Fibroblast of lung (primary cell): ENCODE measurements around the gene FAM221B. TPM values are rescaled to one million over a fixed set of nuclear protein-coding genes. Genes with fewer than 3 reads are reported as not detected.

Experiments
- DNase-seq, 2 donors: peaks; one replicate each; pipeline versions ENCODE4 v3.0.0 to v3.0.0-alpha.2; 2010; ENCODE audit warnings: low read depth in 2 of 2
- H2AFZ ChIP-seq: 2 replicates; pipeline ENCODE4 v1.5.1; 2012; ENCODE audit warnings: low read length, control low read depth, inconsistent platforms
- H3K27ac ChIP-seq: 2 replicates; pipeline ENCODE4 v1.5.1; 2011; ENCODE audit warnings: low read length, control low read depth; ENCODE audit not compliant: insufficient read depth
- H3K27me3 ChIP-seq: 2 replicates; pipeline ENCODE4 v1.5.1; 2011; ENCODE audit warnings: mild to moderate bottlenecking, low read length; ENCODE audit not compliant: control insufficient read depth, insufficient read depth
- H3K36me3 ChIP-seq: 2 replicates; pipeline ENCODE4 v1.5.1; 2011; ENCODE audit warnings: low read length; ENCODE audit not compliant: control insufficient read depth, insufficient read depth
- H3K4me1 ChIP-seq: 2 replicates; pipeline ENCODE4 v1.5.1; 2011; ENCODE audit warnings: low read length; ENCODE audit not compliant: control insufficient read depth, insufficient read depth; ENCODE audit errors: extremely low read depth
- H3K4me2 ChIP-seq: 2 replicates; pipeline ENCODE4 v1.5.1; 2011; ENCODE audit warnings: low read length, control low read depth; ENCODE audit not compliant: insufficient read depth; ENCODE audit errors: extremely low read depth
- H3K4me3 ChIP-seq, 4 experiments: fragments of 200-600 bp in 1 of 4; sonication (generic) in 1 of 4; replicated peaks in 1 of 4; 2 replicates each; pipeline ENCODE4 v1.5.1; 2011 to 2016; ENCODE audit warnings: low read length in 4 of 4, low read depth in 3 of 4, mild to moderate bottlenecking in 3 of 4, control low read depth in 2 of 4, inconsistent platforms in 1 of 4, mixed read lengths in 1 of 4; ENCODE audit not compliant: insufficient read depth in 1 of 4; ENCODE audit errors: control extremely low read depth in 1 of 4
- H3K79me2 ChIP-seq: 2 replicates; pipeline ENCODE4 v1.5.1; 2012; ENCODE audit warnings: mild to moderate bottlenecking, low read length, inconsistent platforms; ENCODE audit not compliant: control insufficient read depth, insufficient read depth
- H3K9ac ChIP-seq: 2 replicates; pipeline ENCODE4 v1.5.1; 2011; ENCODE audit warnings: mild to moderate bottlenecking, low read length, control low read depth; ENCODE audit not compliant: insufficient read depth
- H3K9me3 ChIP-seq: 2 replicates; pipeline ENCODE4 v1.5.1; 2012; ENCODE audit warnings: low read depth, low read length; ENCODE audit not compliant: control insufficient read depth, insufficient read depth
- H4K20me1 ChIP-seq: 2 replicates; pipeline ENCODE4 v1.5.1; 2011; ENCODE audit warnings: low read length; ENCODE audit not compliant: control insufficient read depth, insufficient read depth; ENCODE audit errors: extremely low read depth
- EZH2 ChIP-seq: IDR thresholded peaks from 2 replicates; pipeline ENCODE4 v1.5.1; 2012; ENCODE audit warnings: low read length, control low read depth, mild to moderate bottlenecking; ENCODE audit errors: missing control alignments
- polyA plus RNA-seq, 2 donors: library from polyadenylated mRNA; depleted of rRNA in 1 of 2; stranded (reverse) in 1 of 2; unstranded in 1 of 2; fragments of >200 nt; gene quantifications; 2 replicates each; pipeline ENCODE4 v1.2.1, GENCODE V29; 2011 to 2012; ENCODE audit warnings: missing spikeins in 1 of 2
- total RNA-seq: library from RNA; depleted of rRNA; stranded (reverse); fragments of >200 nt; gene quantifications from 2 replicates; pipeline ENCODE4 v1.2.1, GENCODE V29; 2014
- TF ChIP-seq, protein P1 (sequence below), 2 donors: IDR thresholded peaks in 1 of 2; conservative IDR thresholded peaks in 1 of 2; 1 replicate in 1 of 2; 2 replicates in 1 of 2; pipeline ENCODE4 v1.5.1; 2011 to 2012; ENCODE audit warnings: low read length in 2 of 2, control low read depth in 1 of 2, inconsistent platforms in 1 of 2, low read depth in 1 of 2, mild to moderate bottlenecking in 1 of 2

Gene FAM221B
- total and polyA plus RNA-seq, 2 donors (not counting 1 experiment from before 2014, with no cell fraction given), result not detected

DNA sequence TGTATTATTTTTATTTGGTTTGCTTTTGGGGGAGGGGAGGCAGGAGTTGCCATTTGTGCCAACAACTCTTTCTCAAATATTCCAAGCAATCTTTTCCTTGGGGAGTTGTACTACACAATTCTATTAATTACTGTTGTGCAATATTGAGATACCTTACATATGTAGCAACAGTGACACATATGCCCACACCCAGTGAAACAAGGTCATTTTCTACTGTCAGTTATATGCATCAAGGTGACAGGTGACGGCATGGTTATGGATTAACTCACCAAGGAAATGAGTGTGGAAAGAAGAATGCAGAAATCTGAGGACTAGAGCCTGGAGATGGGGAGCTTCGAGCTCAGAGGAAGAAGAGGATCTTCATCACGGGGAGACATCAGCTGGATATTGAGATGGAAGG is 56.6 kb downstream of the FAM221B start:
- no peak overlapping the region for H3K4me2 ChIP-seq

DNA sequence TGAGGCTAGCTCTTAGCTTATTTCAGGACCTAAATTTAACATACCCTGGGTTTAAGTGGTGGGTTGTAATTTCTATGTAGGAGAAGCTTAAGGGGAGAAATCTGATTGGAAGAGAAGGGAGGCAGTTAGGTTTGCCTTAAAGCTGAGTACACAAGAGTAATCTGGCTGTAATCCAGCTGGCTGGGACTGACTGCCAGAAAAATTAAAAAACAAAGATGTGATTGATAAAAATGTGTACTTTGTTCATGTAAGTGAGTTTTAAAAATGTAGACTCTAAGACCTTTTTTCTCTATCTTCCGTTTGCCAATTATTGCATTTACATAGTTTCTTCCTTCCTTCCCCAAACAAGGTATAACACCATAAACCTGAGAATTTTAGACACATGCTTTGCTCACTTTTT is 57.0 kb downstream of the FAM221B start:
- no peak overlapping the region for H3K4me3 ChIP-seq
- H3K79me2 ChIP-seq, result no peaks in the 10 kb centered on the region
- no peaks in the 10 kb centered on the region for H3K9me3 ChIP-seq
- H3K36me3 ChIP-seq, result no peaks in the 10 kb centered on the region
- no peak for TF ChIP-seq EZH2
- TF ChIP-seq, protein P1, sequence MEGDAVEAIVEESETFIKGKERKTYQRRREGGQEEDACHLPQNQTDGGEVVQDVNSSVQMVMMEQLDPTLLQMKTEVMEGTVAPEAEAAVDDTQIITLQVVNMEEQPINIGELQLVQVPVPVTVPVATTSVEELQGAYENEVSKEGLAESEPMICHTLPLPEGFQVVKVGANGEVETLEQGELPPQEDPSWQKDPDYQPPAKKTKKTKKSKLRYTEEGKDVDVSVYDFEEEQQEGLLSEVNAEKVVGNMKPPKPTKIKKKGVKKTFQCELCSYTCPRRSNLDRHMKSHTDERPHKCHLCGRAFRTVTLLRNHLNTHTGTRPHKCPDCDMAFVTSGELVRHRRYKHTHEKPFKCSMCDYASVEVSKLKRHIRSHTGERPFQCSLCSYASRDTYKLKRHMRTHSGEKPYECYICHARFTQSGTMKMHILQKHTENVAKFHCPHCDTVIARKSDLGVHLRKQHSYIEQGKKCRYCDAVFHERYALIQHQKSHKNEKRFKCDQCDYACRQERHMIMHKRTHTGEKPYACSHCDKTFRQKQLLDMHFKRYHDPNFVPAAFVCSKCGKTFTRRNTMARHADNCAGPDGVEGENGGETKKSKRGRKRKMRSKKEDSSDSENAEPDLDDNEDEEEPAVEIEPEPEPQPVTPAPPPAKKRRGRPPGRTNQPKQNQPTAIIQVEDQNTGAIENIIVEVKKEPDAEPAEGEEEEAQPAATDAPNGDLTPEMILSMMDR (conservative IDR thresholded peaks at IDR 0.05 in 1 of 2, IDR thresholded peaks at IDR 0.05 in 1 of 2; ENCODE audit: low read depth in 1 of 2, low read length in 2 of 2), result no peak
- no peak overlapping the region for H2AFZ ChIP-seq
- H4K20me1 ChIP-seq, result no peaks in the 10 kb centered on the region
- no peak overlapping the region for H3K27ac ChIP-seq
- H3K4me2 ChIP-seq, result no peak overlapping the region
- H3K27me3 ChIP-seq, result peaks cover 11% of the 10 kb centered on the region
- H3K9ac ChIP-seq, result no peak overlapping the region
- peak in 1 of 2 donors; percentile 65 for DNase-seq
- no peaks in the 10 kb centered on the region for H3K4me1 ChIP-seq

More for the DNA sequence above, 56.6 kb downstream of the FAM221B start:
- TF ChIP-seq EZH2, result no peak
- TF ChIP-seq, protein P1 (conservative IDR thresholded peaks at IDR 0.05 in 1 of 2, IDR thresholded peaks at IDR 0.05 in 1 of 2; ENCODE audit: low read depth in 1 of 2, low read length in 2 of 2), result no peak
- Histone ChIP-seq H3K9me3 (no peaks in the 10 kb centered on the region), H3K9ac (no peak overlapping the region), H3K4me3 (no peak overlapping the region), H3K36me3 (no peaks in the 10 kb centered on the region), H3K4me1 (no peaks in the 10 kb centered on the region), H2AFZ (no peak overlapping the region), H3K27me3 (peaks cover 11% of the 10 kb centered on the region), H3K79me2 (no peaks in the 10 kb centered on the region), H3K27ac (no peak overlapping the region), H4K20me1 (no peaks in the 10 kb centered on the region)
- DNase-seq, result no peak

DNA sequence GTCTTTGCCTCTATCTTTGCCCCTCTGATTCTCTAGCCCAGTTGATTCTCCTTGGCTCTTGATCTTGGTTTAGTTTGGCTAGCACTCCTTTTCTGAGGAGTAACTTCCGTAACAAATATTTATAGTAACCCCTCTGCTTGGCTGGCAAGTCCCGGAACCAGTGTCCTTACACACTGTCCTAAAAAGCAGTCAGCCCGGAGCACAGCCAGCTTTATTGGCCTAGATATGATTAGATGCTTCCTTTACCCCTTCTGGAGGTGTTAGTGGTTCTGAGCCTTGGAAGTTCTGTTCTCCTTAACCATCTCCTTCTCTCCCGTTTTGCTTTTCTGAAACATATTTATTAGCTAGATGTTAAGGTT is 57.5 kb downstream of the FAM221B start:
- H3K4me1 ChIP-seq, result no peaks in the 10 kb centered on the region

More for the DNA sequence above, 57.5 kb downstream of the FAM221B start:
- H3K79me2 ChIP-seq, result no peaks in the 10 kb centered on the region
- H3K4me2 ChIP-seq, result no peak overlapping the region
- no peak overlapping the region for H3K9ac ChIP-seq
- peaks cover 11% of the 10 kb centered on the region for H3K27me3 ChIP-seq
- no peaks in the 10 kb centered on the region for H4K20me1 ChIP-seq
- no peak overlapping the region for H2AFZ ChIP-seq
- H3K36me3 ChIP-seq, result no peaks in the 10 kb centered on the region
- DNase-seq, result no peak
- TF ChIP-seq, protein P1 (conservative IDR thresholded peaks at IDR 0.05 in 1 of 2, IDR thresholded peaks at IDR 0.05 in 1 of 2; ENCODE audit: low read depth in 1 of 2, low read length in 2 of 2), result no peak
- no peak for TF ChIP-seq EZH2
- no peak overlapping the region for H3K27ac ChIP-seq
- H3K4me3 ChIP-seq, result no peak overlapping the region
- no peaks in the 10 kb centered on the region for H3K9me3 ChIP-seq
